Activated T-helper 1 cell treated with Interleukin-2 at 50 U/mL for 16 hours (primary cell): ENCODE data around the gene SSC4D.
A peak's percentile ranks its signal among the peaks of the same experiment; 100 is the strongest.
"Not testable (repeated sequence)": the region's sequence is repeated elsewhere in the genome, so short reads cannot be mapped to it uniquely, and the experiment has no call there.

Experiments
- DNase-seq: peaks from one replicate; pipeline ENCODE4 v3.0.0-alpha.2; 2020; ENCODE audit warnings: low read depth

Gene SSC4D

GRCh38 chr7:76409537-76409936 lies at the start of gene SSC4D:
SSC4D (minus strand) TSS chr7:76409697; CDS start chr7:76404439, 5,258 bp downstream.
- no peak for DNase-seq

- not testable (repeated sequence) for DNase-seq
These were observed 49.0 kb upstream of the SSC4D start for GRCh38 chr7:76458504-76458903.

GRCh38 chr7:76457017-76457416 lies 47.5 kb upstream of the SSC4D start:
- not testable (repeated sequence) for DNase-seq

- DNase-seq, result not testable (repeated sequence)
These were observed 36.1 kb upstream of the SSC4D start for GRCh38 chr7:76445577-76446008.

- DNase-seq, result not testable (repeated sequence)
These were observed 34.3 kb upstream of the SSC4D start for GRCh38 chr7:76443846-76444245.

GRCh38 chr7:76442664-76443446 lies 33.4 kb upstream of the SSC4D start:
- not testable (repeated sequence) for DNase-seq

- DNase-seq, result not testable (repeated sequence)
These were observed 32.3 kb upstream of the SSC4D start for GRCh38 chr7:76441792-76442191.

- not testable (repeated sequence) for DNase-seq
These were observed 30.9 kb upstream of the SSC4D start for GRCh38 chr7:76440404-76440803.

- not testable (repeated sequence) for DNase-seq
These were observed 29.8 kb upstream of the SSC4D start for GRCh38 chr7:76439120-76439888.

GRCh38 chr7:76437873-76438272 lies 28.4 kb upstream of the SSC4D start:
- DNase-seq, result peak; percentile 25

GRCh38 chr7:76430836-76431235 lies 21.3 kb upstream of the SSC4D start:
- no peak for DNase-seq

GRCh38 chr7:76430211-76430610 lies 20.7 kb upstream of the SSC4D start:
- no peak for DNase-seq

GRCh38 chr7:76428868-76429805 lies 19.6 kb upstream of the SSC4D start:
- DNase-seq, result no peak

- no peak for DNase-seq
These were observed 18.8 kb upstream of the SSC4D start for GRCh38 chr7:76428149-76428823.

GRCh38 chr7:76427635-76428034 lies 18.1 kb upstream of the SSC4D start:
- no peak for DNase-seq

- no peak for DNase-seq
These were observed 16.7 kb upstream of the SSC4D start for GRCh38 chr7:76426246-76426645.

GRCh38 chr7:76425558-76425957 lies 16.1 kb upstream of the SSC4D start:
- not testable (repeated sequence) for DNase-seq

GRCh38 chr7:76425156-76425555 lies 15.7 kb upstream of the SSC4D start:
- no peak for DNase-seq

- DNase-seq, result no peak
These were observed 15.1 kb upstream of the SSC4D start, which contains the start of gene ZP3 for GRCh38 chr7:76424413-76425111. ZP3 (plus strand) TSS chr7:76424950; CDS start chr7:76424965, 15 bp downstream.

- DNase-seq, result no peak
These were observed 14.3 kb upstream of the SSC4D start for GRCh38 chr7:76423666-76424412.
